ENCODE measurements around the gene NBAS. TPM values are rescaled to one million over a fixed set of nuclear protein-coding genes. Genes with fewer than 3 reads are reported as not detected.

The NBAS gene
- total and polyA plus RNA-seq, 9 of the 15 experiments (the other 6 are each of a cell fraction or from before 2014, with no cell fraction given): 15.3 to 94.4 (median 69.9) TPM

DNA sequence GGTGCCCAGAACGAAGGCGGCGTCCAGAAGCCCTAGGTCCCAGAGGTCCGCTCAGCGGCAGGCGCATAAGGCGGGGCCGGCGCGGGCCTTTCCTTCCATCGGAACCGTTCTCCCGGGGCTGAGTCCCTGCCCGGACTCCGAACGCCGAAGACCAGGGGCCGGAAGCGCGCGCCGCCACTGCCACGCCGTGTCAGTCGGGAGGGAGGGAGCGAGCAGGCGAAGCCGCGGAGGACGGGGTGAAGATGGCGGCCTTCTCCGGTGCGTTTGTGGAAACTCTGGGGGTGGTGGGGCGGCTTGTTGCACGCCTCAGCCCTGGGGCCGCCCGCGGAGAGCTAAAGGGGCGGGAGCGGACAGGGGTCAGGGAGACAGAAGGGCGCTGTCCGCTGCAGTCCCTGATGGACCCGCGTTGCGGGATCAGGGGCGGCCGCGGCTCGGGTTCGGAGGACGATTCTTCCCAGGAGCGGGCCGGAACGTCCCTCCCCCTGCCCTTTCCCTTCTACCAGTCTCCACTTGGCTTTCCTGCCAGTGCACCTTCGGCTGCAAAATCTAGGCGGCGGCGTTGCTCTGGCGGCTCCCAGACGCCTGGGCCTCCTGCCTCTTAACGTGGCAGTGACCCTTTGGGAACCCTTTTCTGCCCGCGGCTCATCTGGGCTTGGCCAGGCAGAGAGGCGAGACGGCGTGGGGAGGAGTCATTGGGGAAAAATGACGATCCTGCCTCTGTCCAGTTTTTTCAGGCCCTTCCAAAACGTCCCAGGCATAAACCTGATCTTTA, 30.7 kb upstream of the NBAS start, which contains the start of gene DDX1 (continued):
- TF ChIP-seq ZBTB11 (CRISPR knock-in tag; IDR thresholded peaks at IDR 0.05): peak; percentile 97 to 100 (median 99)
- TF ChIP-seq KAT8 (IDR thresholded peaks at IDR 0.05; ENCODE audit: low read depth): no peak
- peak; percentile 98; the same call in 1 of the 2 replicates for TF ChIP-seq MYC (IDR thresholded peaks at IDR 0.05; ENCODE audit: low read depth, low read length)
- TF ChIP-seq MYC (CRISPR knock-in tag; IDR thresholded peaks at IDR 0.05; ENCODE audit: borderline replicate concordance, low read depth): peak; percentile 79
- TF ChIP-seq, protein P1, sequence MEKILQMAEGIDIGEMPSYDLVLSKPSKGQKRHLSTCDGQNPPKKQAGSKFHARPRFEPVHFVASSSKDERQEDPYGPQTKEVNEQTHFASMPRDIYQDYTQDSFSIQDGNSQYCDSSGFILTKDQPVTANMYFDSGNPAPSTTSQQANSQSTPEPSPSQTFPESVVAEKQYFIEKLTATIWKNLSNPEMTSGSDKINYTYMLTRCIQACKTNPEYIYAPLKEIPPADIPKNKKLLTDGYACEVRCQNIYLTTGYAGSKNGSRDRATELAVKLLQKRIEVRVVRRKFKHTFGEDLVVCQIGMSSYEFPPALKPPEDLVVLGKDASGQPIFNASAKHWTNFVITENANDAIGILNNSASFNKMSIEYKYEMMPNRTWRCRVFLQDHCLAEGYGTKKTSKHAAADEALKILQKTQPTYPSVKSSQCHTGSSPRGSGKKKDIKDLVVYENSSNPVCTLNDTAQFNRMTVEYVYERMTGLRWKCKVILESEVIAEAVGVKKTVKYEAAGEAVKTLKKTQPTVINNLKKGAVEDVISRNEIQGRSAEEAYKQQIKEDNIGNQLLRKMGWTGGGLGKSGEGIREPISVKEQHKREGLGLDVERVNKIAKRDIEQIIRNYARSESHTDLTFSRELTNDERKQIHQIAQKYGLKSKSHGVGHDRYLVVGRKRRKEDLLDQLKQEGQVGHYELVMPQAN (IDR thresholded peaks at IDR 0.05; ENCODE audit: borderline replicate concordance): peak; percentile 81; the same call in 1 of the 2 replicates
- TF ChIP-seq MYBL2 (IDR thresholded peaks at IDR 0.05; ENCODE audit: low read depth): no peak
- no peak for TF ChIP-seq MYBL2 (CRISPR knock-in tag; IDR thresholded peaks at IDR 0.05; ENCODE audit: borderline replicate concordance)
- peak; percentile 98 for TF ChIP-seq TAF9B (IDR thresholded peaks at IDR 0.05; ENCODE audit: partially characterized antibody)
- TF ChIP-seq NR3C1 (CRISPR knock-in tag; IDR thresholded peaks at IDR 0.05): no peak
- TF ChIP-seq DDX20 (tag; IDR thresholded peaks at IDR 0.05; ENCODE audit: low read depth): no peak
- TF ChIP-seq CREBBP (IDR thresholded peaks at IDR 0.05; ENCODE audit: low read depth, low read length): no peak
- no peak for TF ChIP-seq ZSCAN29 (IDR thresholded peaks at IDR 0.05)
- TF ChIP-seq EP400 (IDR thresholded peaks at IDR 0.05): peak; percentile 98
- TF ChIP-seq SMARCE1 (IDR thresholded peaks at IDR 0.05): no peak
- peak; percentile 8; the same call in 1 of the 2 replicates for TF ChIP-seq LARP7 (IDR thresholded peaks at IDR 0.05)
- TF ChIP-seq ZNF384 (IDR thresholded peaks at IDR 0.05; ENCODE audit: low read depth, low read length): 0 out of 2 replicates have a peak, but pooled peaks have one; percentile 7
- TF ChIP-seq, protein P2, sequence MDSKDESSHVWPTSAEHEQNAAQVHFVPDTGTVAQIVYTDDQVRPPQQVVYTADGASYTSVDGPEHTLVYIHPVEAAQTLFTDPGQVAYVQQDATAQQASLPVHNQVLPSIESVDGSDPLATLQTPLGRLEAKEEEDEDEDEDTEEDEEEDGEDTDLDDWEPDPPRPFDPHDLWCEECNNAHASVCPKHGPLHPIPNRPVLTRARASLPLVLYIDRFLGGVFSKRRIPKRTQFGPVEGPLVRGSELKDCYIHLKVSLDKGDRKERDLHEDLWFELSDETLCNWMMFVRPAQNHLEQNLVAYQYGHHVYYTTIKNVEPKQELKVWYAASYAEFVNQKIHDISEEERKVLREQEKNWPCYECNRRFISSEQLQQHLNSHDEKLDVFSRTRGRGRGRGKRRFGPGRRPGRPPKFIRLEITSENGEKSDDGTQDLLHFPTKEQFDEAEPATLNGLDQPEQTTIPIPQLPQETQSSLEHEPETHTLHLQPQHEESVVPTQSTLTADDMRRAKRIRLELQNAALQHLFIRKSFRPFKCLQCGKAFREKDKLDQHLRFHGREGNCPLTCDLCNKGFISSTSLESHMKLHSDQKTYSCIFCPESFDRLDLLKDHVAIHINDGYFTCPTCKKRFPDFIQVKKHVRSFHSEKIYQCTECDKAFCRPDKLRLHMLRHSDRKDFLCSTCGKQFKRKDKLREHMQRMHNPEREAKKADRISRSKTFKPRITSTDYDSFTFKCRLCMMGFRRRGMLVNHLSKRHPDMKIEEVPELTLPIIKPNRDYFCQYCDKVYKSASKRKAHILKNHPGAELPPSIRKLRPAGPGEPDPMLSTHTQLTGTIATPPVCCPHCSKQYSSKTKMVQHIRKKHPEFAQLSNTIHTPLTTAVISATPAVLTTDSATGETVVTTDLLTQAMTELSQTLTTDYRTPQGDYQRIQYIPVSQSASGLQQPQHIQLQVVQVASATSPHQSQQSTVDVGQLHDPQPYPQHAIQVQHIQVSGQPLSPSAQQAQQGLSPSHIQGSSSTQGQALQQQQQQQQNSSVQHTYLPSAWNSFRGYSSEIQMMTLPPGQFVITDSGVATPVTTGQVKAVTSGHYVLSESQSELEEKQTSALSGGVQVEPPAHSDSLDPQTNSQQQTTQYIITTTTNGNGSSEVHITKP (IDR thresholded peaks at IDR 0.05; ENCODE audit: partially characterized antibody): no peak

All from K562 (cell line).